Esophagus squamous epithelium (tissue), 4 donors: ENCODE data around the gene ITFG1.

ENCODE experiments used
- CTCF ChIP-seq, 6 experiments: fragments of 450-650 bp in 4 of 6; fragments of 200-600 bp in 2 of 6; sonication (generic) in 2 of 6; IDR thresholded peaks; one replicate each; pipeline ENCODE4 v1.5.1; 2016 to 2019; ENCODE audit warnings: antibody characterized with exemption in 6 of 6, mild to moderate bottlenecking in 4 of 6, moderate library complexity in 4 of 6
- POLR2A ChIP-seq, 4 donors: fragments of 450-650 bp; IDR thresholded peaks; one replicate each; pipeline ENCODE4 v1.6.1; 2017; ENCODE audit warnings: antibody characterized with exemption in 4 of 4, mild to moderate bottlenecking in 4 of 4, moderate library complexity in 3 of 4

GRCh38 chr16:47197536-47198179 lies 263.2 kb downstream of the ITFG1 start:
- TF ChIP-seq CTCF (IDR thresholded peaks at IDR 0.05), result no peak
- TF ChIP-seq POLR2A (IDR thresholded peaks at IDR 0.05), result no peak
